ENCODE results near the gene NUB1. TPM values are rescaled to one million over a fixed set of nuclear protein-coding genes. Genes with fewer than 3 reads are reported as not detected.

The NUB1 gene
- total RNA-seq, 1 experiment from 2014 or later, result 48.5 TPM

DNA sequence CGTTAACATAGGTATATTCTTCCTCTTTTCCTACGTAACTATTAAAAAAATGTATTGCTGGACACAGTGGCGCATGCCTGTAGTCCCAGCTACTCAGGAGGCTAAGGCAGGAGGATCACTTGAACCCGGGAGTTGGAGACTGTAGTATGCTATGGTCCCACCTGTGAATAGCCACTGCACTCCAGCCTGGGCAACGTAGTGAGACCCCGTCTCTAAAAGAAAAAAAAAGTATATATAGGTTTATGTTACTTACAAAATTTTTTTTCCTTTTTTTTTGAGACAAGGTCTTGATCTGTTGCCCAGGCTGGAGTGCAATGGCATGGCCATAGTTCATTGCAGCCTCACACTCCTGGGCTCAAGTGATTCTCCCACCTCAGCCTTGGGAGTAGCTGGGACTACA lies 5.6 kb downstream of the NUB1 start:
- Mint-ChIP-seq H3K4me1 (peaks cover 0 to 7% of the 10 kb centered on the region in 2 experiments; a peak in 1 of 4 replicates), H3K27me3 (ENCODE audit: low read depth) (no peaks in the 10 kb centered on the region), H3K4me3 (no peak overlapping the region), H3K27ac (no peak overlapping the region), H3K36me3 (ENCODE audit: insufficient read depth in 1 of 3, low read depth in 3 of 3) (peaks cover 6 to 58% (median 56%) of the 10 kb centered on the region in 3 experiments; a peak in 6 of 7 replicates), H3K9me3 (no peaks in the 10 kb centered on the region)
- no peak overlapping the region for H4K8ac ChIP-seq (replicated peaks; ENCODE audit: insufficient read length, low read depth, low read length)
- H4K20me1 ChIP-seq (ENCODE audit: control insufficient read depth, insufficient read depth, insufficient read length), result no peaks in the 10 kb centered on the region
- H3K14ac ChIP-seq (ENCODE audit: insufficient read depth, low read length), result no peak overlapping the region
- no peaks in the 10 kb centered on the region for H3K4me1 ChIP-seq (ENCODE audit: insufficient read depth, low read length)
- no peaks in the 10 kb centered on the region for H3K27me3 ChIP-seq (ENCODE audit: insufficient read depth, low read length)
- H3T11ph ChIP-seq (ENCODE audit: low read length), result no peak overlapping the region
- H3K23ac ChIP-seq (ENCODE audit: insufficient read length, low read depth, low read length), result no peak overlapping the region
- H3K4ac ChIP-seq (ENCODE audit: low read depth, low read length), result no peak overlapping the region
- no peak overlapping the region for H2BK15ac ChIP-seq (ENCODE audit: low read depth, low read length)
- H3K56ac ChIP-seq (ENCODE audit: insufficient read length, low read depth, low read length), result no peak overlapping the region
- H2BK20ac ChIP-seq (ENCODE audit: low read depth, low read length, poor library complexity, severe bottlenecking), result no peak overlapping the region
- no peak overlapping the region for H3K9ac ChIP-seq (ENCODE audit: extremely low read depth, insufficient read length, low read length)
- H3K18ac ChIP-seq (ENCODE audit: insufficient read length, low read depth, low read length), result no peak overlapping the region
- TF ChIP-seq, protein P1, sequence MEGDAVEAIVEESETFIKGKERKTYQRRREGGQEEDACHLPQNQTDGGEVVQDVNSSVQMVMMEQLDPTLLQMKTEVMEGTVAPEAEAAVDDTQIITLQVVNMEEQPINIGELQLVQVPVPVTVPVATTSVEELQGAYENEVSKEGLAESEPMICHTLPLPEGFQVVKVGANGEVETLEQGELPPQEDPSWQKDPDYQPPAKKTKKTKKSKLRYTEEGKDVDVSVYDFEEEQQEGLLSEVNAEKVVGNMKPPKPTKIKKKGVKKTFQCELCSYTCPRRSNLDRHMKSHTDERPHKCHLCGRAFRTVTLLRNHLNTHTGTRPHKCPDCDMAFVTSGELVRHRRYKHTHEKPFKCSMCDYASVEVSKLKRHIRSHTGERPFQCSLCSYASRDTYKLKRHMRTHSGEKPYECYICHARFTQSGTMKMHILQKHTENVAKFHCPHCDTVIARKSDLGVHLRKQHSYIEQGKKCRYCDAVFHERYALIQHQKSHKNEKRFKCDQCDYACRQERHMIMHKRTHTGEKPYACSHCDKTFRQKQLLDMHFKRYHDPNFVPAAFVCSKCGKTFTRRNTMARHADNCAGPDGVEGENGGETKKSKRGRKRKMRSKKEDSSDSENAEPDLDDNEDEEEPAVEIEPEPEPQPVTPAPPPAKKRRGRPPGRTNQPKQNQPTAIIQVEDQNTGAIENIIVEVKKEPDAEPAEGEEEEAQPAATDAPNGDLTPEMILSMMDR (conservative IDR thresholded peaks at IDR 0.05), result no peak
- H2BK12ac ChIP-seq (ENCODE audit: insufficient read length, low read depth, low read length), result no peak overlapping the region
- H3K27ac ChIP-seq (ENCODE audit: insufficient read length, low read depth, low read length), result no peak overlapping the region
- peaks cover 2% of the 10 kb centered on the region for H3K79me1 ChIP-seq (ENCODE audit: insufficient read depth, low read depth, low read length, poor library complexity, severe bottlenecking)
- no peak for DNase-seq
- WGBS (ENCODE audit: extremely low coverage, insufficient read length, low lambda C conversion rate), result no CpG with 5 or more reads among the region's 6 CpGs
- no peak overlapping the region for H4K5ac ChIP-seq (ENCODE audit: insufficient read length, low read depth, low read length)
- H3K4me2 ChIP-seq (ENCODE audit: insufficient read depth, insufficient read length, low read length), result no peak overlapping the region
- H2BK5ac ChIP-seq (ENCODE audit: insufficient read length, low read length), result no peak overlapping the region
- no peaks in the 10 kb centered on the region for H3K9me3 ChIP-seq (ENCODE audit: control insufficient read depth, low read depth, low read length)
- no peak overlapping the region for H2BK120ac ChIP-seq (ENCODE audit: low read depth, low read length, poor library complexity, severe bottlenecking)
- H4K91ac ChIP-seq (ENCODE audit: insufficient read length, low read depth, low read length), result no peak overlapping the region
- no peak overlapping the region for H2AK5ac ChIP-seq (ENCODE audit: insufficient read length, low read length)
- no peaks in the 10 kb centered on the region for H3K79me2 ChIP-seq (ENCODE audit: insufficient read depth, low read length)
- no peak overlapping the region for H2AFZ ChIP-seq (ENCODE audit: low read length)
- H3K23me2 ChIP-seq (ENCODE audit: insufficient read length, low read depth, low read length, poor library complexity, severe bottlenecking), result no peaks in the 10 kb centered on the region
